WERI-Rb-1 (cell line): ENCODE measurements around the gene CD72.
"Not testable (repeated sequence)": the region's sequence is repeated elsewhere in the genome, so short reads cannot be mapped to it uniquely, and the experiment has no call there.

Experiments
- DNase-seq: peaks from one replicate; pipeline ENCODE4 v3.0.0-alpha.2; 2020
- H3K27ac ChIP-seq: fragments of 250-450 bp; sonication (Bioruptor Pico); 2 replicates; pipeline ENCODE4 v1.5.1; 2020; ENCODE audit warnings: mild to moderate bottlenecking, moderate library complexity
- H3K27me3 ChIP-seq: fragments of 250-450 bp; sonication (Bioruptor Pico); 2 replicates; pipeline ENCODE4 v1.5.1; 2021; ENCODE audit warnings: mild to moderate bottlenecking, low read depth, moderate library complexity; ENCODE audit not compliant: insufficient read depth, severe bottlenecking
- H3K36me3 ChIP-seq: fragments of 250-450 bp; sonication (Bioruptor Pico); 2 replicates; pipeline ENCODE4 v1.5.1; 2020; ENCODE audit warnings: mild to moderate bottlenecking, moderate library complexity
- H3K4me3 ChIP-seq: 2 replicates; pipeline ENCODE4 v1.5.1; 2011; ENCODE audit warnings: low read depth, mild to moderate bottlenecking, control low read depth, low read length
- H3K9me3 ChIP-seq: fragments of 250-450 bp; sonication (Bioruptor Pico); 2 replicates; pipeline ENCODE4 v1.5.1; 2021; ENCODE audit warnings: mild to moderate bottlenecking, moderate library complexity; ENCODE audit not compliant: severe bottlenecking
- TF ChIP-seq, protein P1 (sequence below): IDR thresholded peaks from 2 replicates; pipeline ENCODE4 v1.5.1; 2011; ENCODE audit warnings: low read depth, mild to moderate bottlenecking, control low read depth, inconsistent platforms, low read length

CD72 gene

DNA sequence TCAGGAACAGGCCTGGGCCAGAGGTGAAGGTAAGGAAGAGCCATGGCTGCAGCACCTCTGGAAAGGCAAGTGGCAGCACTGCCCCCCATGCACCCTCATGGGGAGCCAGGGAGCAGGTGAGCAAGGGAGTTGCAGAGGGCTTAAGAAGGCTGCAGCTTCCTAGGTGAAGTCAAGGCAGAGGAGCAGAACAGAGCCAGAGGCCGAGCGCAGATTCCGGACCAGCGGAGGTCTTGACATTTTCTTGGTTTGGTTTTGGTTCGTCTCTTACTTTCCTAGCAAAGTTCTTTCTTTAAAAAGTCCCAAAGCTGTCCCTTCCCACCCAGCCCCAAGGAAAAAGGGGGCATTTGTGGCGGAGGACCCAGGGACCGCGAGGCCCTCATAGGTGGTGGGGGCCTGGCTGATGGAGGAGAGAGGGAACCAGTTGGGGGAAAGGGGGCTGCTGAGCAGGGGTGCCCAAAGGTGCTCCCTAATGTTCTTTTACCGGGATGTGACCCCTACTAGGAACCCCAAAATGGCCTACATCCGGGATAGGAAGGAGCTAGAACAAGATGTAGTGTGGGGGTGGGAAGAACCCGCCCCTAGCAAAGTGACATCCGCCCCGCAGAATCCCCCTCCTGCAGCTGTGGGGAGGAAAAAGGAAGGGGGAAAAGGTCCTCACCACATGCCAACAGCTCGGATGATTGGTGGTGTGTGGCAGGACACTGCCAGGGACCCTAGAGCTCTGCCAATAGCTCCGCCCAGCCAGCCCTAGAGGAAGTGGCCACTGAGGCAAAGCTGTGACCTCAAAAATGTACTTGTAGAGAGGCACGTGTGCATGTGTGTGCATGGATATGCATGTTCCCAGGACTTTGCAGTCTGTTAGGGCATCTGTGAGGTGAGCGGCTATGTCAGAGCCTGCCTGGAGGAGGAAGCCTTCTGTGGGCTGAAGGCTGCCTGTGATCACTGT, 914 bp upstream of the CD72 start:
- H3K36me3 ChIP-seq, result no peaks in the 10 kb centered on the region
- TF ChIP-seq, protein P1, sequence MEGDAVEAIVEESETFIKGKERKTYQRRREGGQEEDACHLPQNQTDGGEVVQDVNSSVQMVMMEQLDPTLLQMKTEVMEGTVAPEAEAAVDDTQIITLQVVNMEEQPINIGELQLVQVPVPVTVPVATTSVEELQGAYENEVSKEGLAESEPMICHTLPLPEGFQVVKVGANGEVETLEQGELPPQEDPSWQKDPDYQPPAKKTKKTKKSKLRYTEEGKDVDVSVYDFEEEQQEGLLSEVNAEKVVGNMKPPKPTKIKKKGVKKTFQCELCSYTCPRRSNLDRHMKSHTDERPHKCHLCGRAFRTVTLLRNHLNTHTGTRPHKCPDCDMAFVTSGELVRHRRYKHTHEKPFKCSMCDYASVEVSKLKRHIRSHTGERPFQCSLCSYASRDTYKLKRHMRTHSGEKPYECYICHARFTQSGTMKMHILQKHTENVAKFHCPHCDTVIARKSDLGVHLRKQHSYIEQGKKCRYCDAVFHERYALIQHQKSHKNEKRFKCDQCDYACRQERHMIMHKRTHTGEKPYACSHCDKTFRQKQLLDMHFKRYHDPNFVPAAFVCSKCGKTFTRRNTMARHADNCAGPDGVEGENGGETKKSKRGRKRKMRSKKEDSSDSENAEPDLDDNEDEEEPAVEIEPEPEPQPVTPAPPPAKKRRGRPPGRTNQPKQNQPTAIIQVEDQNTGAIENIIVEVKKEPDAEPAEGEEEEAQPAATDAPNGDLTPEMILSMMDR, result no peak
- no peak overlapping the region for H3K4me3 ChIP-seq
- no peak overlapping the region for H3K27ac ChIP-seq
- H3K9me3 ChIP-seq, result no peaks in the 10 kb centered on the region
- DNase-seq, result no peak
- H3K27me3 ChIP-seq, result no peaks in the 10 kb centered on the region

DNA sequence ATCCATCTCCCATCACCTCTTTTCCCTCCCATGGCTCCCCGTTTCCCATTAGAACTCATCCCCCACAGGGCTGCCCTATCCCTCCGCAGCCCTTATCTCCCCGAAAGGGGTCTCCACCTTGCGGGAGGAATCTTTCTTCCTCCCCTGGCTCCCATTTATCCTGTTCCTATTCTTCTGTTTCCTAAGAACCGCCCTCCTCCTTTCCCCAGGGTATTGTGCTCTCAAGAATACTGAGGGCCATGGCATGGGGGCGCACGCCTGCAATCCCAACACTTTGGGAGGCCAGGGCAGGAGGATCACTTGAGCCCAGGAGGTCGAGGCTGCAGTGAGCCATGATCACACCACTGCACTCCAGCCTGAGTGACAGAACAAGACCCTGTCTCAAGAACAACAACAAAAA, 665 bp downstream of the CD72 start:
- TF ChIP-seq, protein P1, result no peak
- Histone ChIP-seq H3K36me3 (no peaks in the 10 kb centered on the region), H3K27ac (no peak overlapping the region), H3K27me3 (no peaks in the 10 kb centered on the region), H3K9me3 (no peaks in the 10 kb centered on the region), H3K4me3 (peak overlapping the region; percentile 51)
- DNase-seq, result no peak

DNA sequence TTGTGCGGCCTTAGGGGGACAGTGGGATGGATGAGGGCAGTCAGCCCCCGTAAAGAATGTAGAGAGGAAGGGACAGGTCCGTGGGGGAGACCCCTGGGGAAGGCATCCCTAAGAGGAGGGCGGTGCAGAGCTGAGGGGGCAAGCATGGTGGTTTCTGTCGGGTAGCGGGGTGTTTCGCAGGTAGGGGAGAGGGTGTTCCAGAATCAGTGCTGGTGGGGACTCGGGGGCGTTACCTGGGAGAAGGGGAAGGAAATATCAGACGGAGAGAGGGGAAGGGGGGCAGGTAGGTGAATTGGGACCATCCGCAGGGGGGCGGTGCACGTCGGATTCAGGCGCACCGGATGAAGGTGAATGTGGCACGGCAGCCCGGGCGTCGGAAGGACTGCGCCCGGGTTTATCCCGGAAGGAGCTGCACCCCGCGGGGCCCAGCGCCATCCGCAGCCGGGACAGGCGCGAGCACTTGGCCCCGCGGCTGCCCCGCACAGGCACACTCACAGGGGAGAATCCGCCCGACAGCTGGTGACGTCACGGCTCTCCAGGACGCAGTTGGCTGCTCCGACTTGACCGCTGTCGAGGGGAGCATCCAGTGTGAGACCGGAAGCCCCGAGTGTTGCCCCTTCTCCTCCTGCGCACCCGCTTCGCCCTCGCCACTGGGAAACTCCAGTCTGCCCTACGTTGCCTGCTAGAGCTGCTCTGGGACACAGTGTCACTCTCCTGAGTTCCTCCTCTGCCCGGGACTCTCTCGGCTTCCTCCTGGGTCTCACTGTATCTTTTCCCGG, 1.3 kb downstream of the CD72 start:
- H3K4me3 ChIP-seq, result peak overlapping the region; percentile 51
- H3K27ac ChIP-seq, result no peak overlapping the region
- DNase-seq, result peak; percentile 78
- H3K27me3 ChIP-seq, result no peaks in the 10 kb centered on the region
- H3K36me3 ChIP-seq, result no peaks in the 10 kb centered on the region
- no peaks in the 10 kb centered on the region for H3K9me3 ChIP-seq
- TF ChIP-seq, protein P1, result peak; percentile 26; the same call in 1 of the 2 replicates

DNA sequence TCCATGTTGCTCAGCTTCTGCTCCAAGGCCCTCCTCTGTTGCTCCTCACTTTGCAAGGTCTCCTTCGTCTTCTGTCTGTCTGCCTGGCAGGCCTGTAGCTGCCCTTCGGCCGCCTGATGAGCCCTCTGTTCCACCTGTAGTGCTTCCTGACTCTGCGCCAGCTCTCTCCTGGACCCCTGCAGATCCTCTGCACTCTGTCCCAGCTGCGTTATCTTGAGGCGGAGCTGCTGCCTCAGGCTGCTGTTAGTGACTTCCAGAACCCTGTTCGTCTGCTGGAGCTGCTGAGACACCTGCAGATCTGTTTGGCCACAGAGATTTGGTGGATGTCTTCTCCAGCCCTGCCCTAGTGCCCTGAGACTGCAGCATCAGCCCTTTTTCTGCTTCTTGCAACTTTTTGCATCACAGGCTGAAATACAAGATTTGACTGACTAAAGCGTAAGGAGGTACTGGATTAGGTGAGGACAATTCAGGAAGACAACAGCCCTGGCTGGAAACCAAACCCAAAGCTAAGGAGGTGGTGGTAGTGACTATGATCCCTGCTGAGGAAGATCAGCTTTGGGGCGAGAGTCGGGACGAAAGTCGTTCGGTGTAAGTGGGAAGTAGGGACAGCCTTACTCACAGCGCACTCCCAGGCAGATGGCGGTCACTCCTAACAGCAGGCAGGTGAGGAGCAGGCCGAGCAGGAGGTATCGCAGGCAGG, 2.1 kb downstream of the CD72 start:
- no peak for DNase-seq
- Histone ChIP-seq H3K9me3 (no peaks in the 10 kb centered on the region), H3K27me3 (no peaks in the 10 kb centered on the region), H3K27ac (no peak overlapping the region), H3K4me3 (no peak overlapping the region), H3K36me3 (no peaks in the 10 kb centered on the region)
- TF ChIP-seq, protein P1, result no peak

DNA sequence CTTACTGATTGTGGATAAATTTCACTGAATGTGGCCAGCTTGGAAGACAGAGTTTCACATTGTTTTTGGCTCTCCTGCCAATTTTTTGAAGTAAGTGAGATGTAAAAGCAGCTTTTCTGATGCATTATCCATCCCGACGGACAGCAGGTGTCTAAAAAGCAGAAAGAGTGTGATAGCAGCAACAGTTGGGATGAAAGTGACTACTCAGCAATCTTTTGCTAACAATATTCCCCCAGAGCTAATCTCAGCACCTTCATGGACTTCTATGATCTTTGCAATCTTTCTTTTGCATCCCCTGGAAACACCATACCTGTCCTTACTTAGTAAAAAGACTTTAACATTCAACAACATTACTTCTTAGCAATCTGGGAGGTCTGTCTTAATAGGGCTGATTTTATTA, 5.4 kb downstream of the CD72 start:
- Histone ChIP-seq H3K27ac (no peak overlapping the region), H3K9me3 (no peaks in the 10 kb centered on the region), H3K4me3 (no peak overlapping the region), H3K36me3 (peaks cover 27% of the 10 kb centered on the region), H3K27me3 (no peaks in the 10 kb centered on the region)
- DNase-seq, result no peak
- TF ChIP-seq, protein P1, result no peak

DNA sequence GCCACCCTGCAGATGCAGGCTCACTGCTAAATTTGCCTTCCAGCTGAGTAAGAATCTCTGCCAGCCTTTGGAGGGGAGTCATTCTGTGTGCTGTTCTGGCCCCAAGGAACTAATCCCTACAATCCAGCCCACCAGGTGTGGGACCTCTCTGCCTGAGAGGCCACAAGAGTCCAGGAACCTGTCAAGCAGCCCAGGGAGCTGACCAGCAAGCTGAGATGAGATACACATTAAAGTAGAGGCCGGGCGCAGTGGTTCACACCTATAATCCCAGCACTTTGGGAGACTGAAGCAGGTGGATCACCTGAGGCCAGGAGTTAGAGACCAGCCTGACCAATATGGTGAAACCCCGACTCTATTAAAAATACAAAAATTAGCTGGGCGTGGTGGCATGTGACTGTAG, 6.1 kb downstream of the CD72 start:
- DNase-seq, H3K27ac ChIP-seq, H3K4me3 ChIP-seq, H3K27me3 ChIP-seq, H3K9me3 ChIP-seq: not testable (repeated sequence)
- peaks cover 35% of the 10 kb centered on the region for H3K36me3 ChIP-seq
